B cell (primary cell): ENCODE measurements around the gene TGFBR1. TPM values are rescaled to one million over a fixed set of nuclear protein-coding genes. Genes with fewer than 3 reads are reported as not detected.

Experiments used
- ATAC-seq: fragments of 200-7000 bp; cut with Tn5 transposase; one replicate; pipeline ENCODE4 v1.10.0; 2021; ENCODE audit warnings: low read depth, mild to moderate bottlenecking, moderate number of reproducible peaks, moderate library complexity
- CTCF ChIA-PET: fragments of 350-600 bp; sonication (Branson Sonifier 250); formaldehyde crosslinking; loops from one replicate; lab custom pipeline; 2021; ENCODE audit warnings: antibody characterized with exemption, inconsistent platforms; lab: Charles Lee
- POLR2A ChIA-PET: fragments of 350-600 bp; sonication (Branson Sonifier 250); formaldehyde crosslinking; loops from one replicate; lab custom pipeline; 2021; ENCODE audit warnings: antibody characterized with exemption; lab: Charles Lee
- DNase-seq: peaks from one replicate; pipeline ENCODE4 v3.0.0; 2013
- H2AFZ ChIP-seq: 2 replicates; pipeline ENCODE4 v1.6.1; 2012; ENCODE audit warnings: mild to moderate bottlenecking, low read depth, low read length; ENCODE audit not compliant: insufficient read depth, poor library complexity, severe bottlenecking
- H3K27ac ChIP-seq, 2 donors: 1 replicate in 1 of 2; 2 replicates in 1 of 2; pipeline ENCODE4 v1.5.1; 2012 to 2013; ENCODE audit warnings: low read length in 2 of 2, mild to moderate bottlenecking in 2 of 2, moderate library complexity in 1 of 2
- H3K27me3 ChIP-seq, 4 experiments: fragments of 200-600 bp in 1 of 4; sonication (generic) in 1 of 4; replicated peaks in 1 of 4; 1 replicate in 2 of 4; 2 replicates in 2 of 4; pipeline versions ENCODE4 v1.6.1 to v1.7.0; 2013 to 2016; ENCODE audit warnings: low read length in 3 of 4, mild to moderate bottlenecking in 2 of 4, mixed read lengths in 1 of 4, moderate library complexity in 1 of 4; ENCODE audit not compliant: insufficient read depth in 4 of 4, control insufficient read depth in 3 of 4; ENCODE audit errors: control extremely low read depth in 1 of 4
- H3K36me3 ChIP-seq, 2 experiments: replicated peaks in 1 of 2; 1 replicate in 1 of 2; 2 replicates in 1 of 2; pipeline versions ENCODE4 v1.6.1 to v1.7.1; 2013; ENCODE audit warnings: low read length in 1 of 2; ENCODE audit not compliant: insufficient read depth in 2 of 2, control insufficient read depth in 1 of 2; ENCODE audit errors: control extremely low read depth in 1 of 2, extremely low read depth in 1 of 2
- H3K4me1 ChIP-seq, 2 donors: fragments of 200-600 bp in 1 of 2; sonication (generic) in 1 of 2; 1 replicate in 1 of 2; 2 replicates in 1 of 2; pipeline versions ENCODE4 v1.5.1 to v1.6.1; 2013 to 2017; ENCODE audit warnings: low read length in 2 of 2; ENCODE audit not compliant: control insufficient read depth in 2 of 2, insufficient read depth in 2 of 2
- H3K4me2 ChIP-seq: replicated peaks from 2 replicates; pipeline ENCODE3; 2012; ENCODE audit warnings: mild to moderate bottlenecking, low read depth, low read length; ENCODE audit not compliant: poor library complexity, severe bottlenecking
- H3K4me3 ChIP-seq, 5 experiments: fragments of 200-600 bp in 1 of 5; sonication (generic) in 1 of 5; 1 replicate in 3 of 5; 2 replicates in 2 of 5; pipeline versions ENCODE4 v1.5.1 to v1.7.0; 2011 to 2016; ENCODE audit warnings: low read length in 4 of 5, mild to moderate bottlenecking in 4 of 5, low read depth in 2 of 5, control low read depth in 1 of 5, moderate library complexity in 1 of 5; ENCODE audit not compliant: insufficient read depth in 1 of 5; ENCODE audit errors: control extremely low read depth in 1 of 5, extremely low read depth in 1 of 5
- H3K79me2 ChIP-seq: fragments of 200-600 bp; sonication (generic); one replicate; pipeline ENCODE4 v1.6.0; 2016; ENCODE audit warnings: low read length; ENCODE audit not compliant: control insufficient read depth, insufficient read depth
- H3K9ac ChIP-seq: fragments of 200-600 bp; sonication (generic); 2 replicates; pipeline ENCODE4 v1.6.1; 2017; ENCODE audit warnings: mild to moderate bottlenecking, low read length, moderate library complexity
- H3K9me3 ChIP-seq, 3 donors: one replicate each; pipeline versions ENCODE4 v1.6.1 to v1.7.1; 2013; ENCODE audit warnings: low read length in 2 of 3; ENCODE audit not compliant: control insufficient read depth in 2 of 3, insufficient read depth in 1 of 3; ENCODE audit errors: control extremely low read depth in 1 of 3
- H4K20me1 ChIP-seq: 2 replicates; pipeline ENCODE4 v1.6.0; 2012; ENCODE audit warnings: mild to moderate bottlenecking, low read length; ENCODE audit not compliant: insufficient read depth, control insufficient read depth, poor library complexity, severe bottlenecking
- H3K27ac Mint-ChIP-seq: one replicate; pipeline ENCODE4 v1.8.0; 2021; ENCODE audit warnings: mixed read lengths
- H3K27me3 Mint-ChIP-seq: one replicate; pipeline ENCODE4 v1.8.0; 2021; ENCODE audit warnings: mixed read lengths
- H3K4me1 Mint-ChIP-seq: one replicate; pipeline ENCODE4 v1.8.0; 2021; ENCODE audit warnings: mixed read lengths
- H3K4me3 Mint-ChIP-seq: one replicate; pipeline ENCODE4 v1.8.0; 2021; ENCODE audit warnings: mixed read lengths
- H3K9me3 Mint-ChIP-seq: one replicate; pipeline ENCODE4 v1.8.0; 2022; ENCODE audit warnings: mixed read lengths; ENCODE audit not compliant: insufficient read depth
- EZH2 ChIP-seq: IDR thresholded peaks from 2 replicates; pipeline ENCODE4 v1.6.1; 2012; ENCODE audit warnings: borderline replicate concordance, low read depth, mild to moderate bottlenecking, moderate library complexity, low read length; ENCODE audit not compliant: insufficient read depth, poor library complexity, severe bottlenecking
- WGBS: methylation state at CpG from one replicate; pipeline ENCODE4 v1.1.5; 2013; ENCODE audit warnings: missing lambda C conversion rate; ENCODE audit not compliant: insufficient coverage; 5-methylcytosine and 5-hydroxymethylcytosine counted together
- intact Hi-C: fragments of 100-400 bp; cut with micrococcal nuclease; formaldehyde crosslinking; loops from one replicate; pipeline ENCODE4 v1.10.0; 2022
- polyA plus RNA-seq: library from polyadenylated mRNA; depleted of rRNA; stranded (reverse); fragments of >200 nt; gene quantifications from 2 replicates; pipeline ENCODE4 v1.2.3, GENCODE V29; 2012
- total RNA-seq, 2 donors: library from RNA; stranded (reverse); fragments of 120-200 nt in 1 of 2; gene quantifications; 1 replicate in 1 of 2; 2 replicates in 1 of 2; pipeline versions ENCODE4 v1.2.3 to v1.2.4, GENCODE V29; 2013 to 2022
- TF ChIP-seq, protein P1 (sequence below): fragments of 200-600 bp; IDR thresholded peaks from one replicate; pipeline ENCODE4 v1.8.0; 2022; ENCODE audit warnings: antibody characterized with exemption, mild to moderate bottlenecking

TGFBR1 gene
- total and polyA plus RNA-seq, 2 donors (not counting 1 experiment from before 2014, with no cell fraction given) = 3.0 to 60.7 TPM

DNA sequence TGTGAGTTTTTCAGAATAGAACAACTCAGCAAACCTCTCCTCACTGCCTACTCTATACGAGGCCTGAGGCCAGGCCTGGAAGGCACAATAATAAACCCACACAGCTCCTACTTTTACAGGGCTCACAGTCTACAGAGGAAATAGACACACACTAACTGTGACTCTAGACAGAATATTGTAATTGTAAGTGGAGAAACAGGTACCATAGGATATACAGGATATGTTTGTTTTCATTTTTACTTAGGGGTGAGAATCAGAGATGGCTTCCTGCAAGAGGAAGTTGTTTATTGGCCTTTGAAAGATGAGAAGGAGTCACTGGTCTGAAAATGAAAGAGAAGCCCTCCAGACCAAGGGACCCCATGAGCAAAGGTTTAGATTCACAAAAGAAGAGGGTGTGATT, 35.8 kb upstream of the TGFBR1 start:
- no peaks in the 10 kb centered on the region for H4K20me1 ChIP-seq
- POLR2A ChIA-PET = no interaction called here
- H3K4me1 Mint-ChIP-seq = peaks cover 9% of the 10 kb centered on the region
- peak overlapping the region; percentile 33 for H3K27ac Mint-ChIP-seq
- ATAC-seq (no peak), DNase-seq (no peak)
- no peak overlapping the region for H3K4me3 Mint-ChIP-seq
- no peaks in the 10 kb centered on the region for H3K9me3 ChIP-seq
- H3K27ac ChIP-seq = peak overlapping the region in 1 of 2 donors; percentile 7
- no peaks in the 10 kb centered on the region for H3K27me3 Mint-ChIP-seq
- no peaks in the 10 kb centered on the region for H3K79me2 ChIP-seq
- intact Hi-C loops = no loop called here
- WGBS = no CpG with 5 or more reads among the region's 1 CpG
- H3K9me3 Mint-ChIP-seq = no peaks in the 10 kb centered on the region
- H2AFZ ChIP-seq = peak overlapping the region; percentile 41
- no peak overlapping the region for H3K9ac ChIP-seq
- H3K4me1 ChIP-seq = peaks cover 7% of the 10 kb centered on the region in 2 donors
- H3K36me3 ChIP-seq = no peaks in the 10 kb centered on the region
- no peaks in the 10 kb centered on the region for H3K27me3 ChIP-seq
- TF ChIP-seq EZH2 = no peak
- TF ChIP-seq, protein P1, sequence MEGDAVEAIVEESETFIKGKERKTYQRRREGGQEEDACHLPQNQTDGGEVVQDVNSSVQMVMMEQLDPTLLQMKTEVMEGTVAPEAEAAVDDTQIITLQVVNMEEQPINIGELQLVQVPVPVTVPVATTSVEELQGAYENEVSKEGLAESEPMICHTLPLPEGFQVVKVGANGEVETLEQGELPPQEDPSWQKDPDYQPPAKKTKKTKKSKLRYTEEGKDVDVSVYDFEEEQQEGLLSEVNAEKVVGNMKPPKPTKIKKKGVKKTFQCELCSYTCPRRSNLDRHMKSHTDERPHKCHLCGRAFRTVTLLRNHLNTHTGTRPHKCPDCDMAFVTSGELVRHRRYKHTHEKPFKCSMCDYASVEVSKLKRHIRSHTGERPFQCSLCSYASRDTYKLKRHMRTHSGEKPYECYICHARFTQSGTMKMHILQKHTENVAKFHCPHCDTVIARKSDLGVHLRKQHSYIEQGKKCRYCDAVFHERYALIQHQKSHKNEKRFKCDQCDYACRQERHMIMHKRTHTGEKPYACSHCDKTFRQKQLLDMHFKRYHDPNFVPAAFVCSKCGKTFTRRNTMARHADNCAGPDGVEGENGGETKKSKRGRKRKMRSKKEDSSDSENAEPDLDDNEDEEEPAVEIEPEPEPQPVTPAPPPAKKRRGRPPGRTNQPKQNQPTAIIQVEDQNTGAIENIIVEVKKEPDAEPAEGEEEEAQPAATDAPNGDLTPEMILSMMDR = no peak
- no peak overlapping the region for H3K4me3 ChIP-seq
- H3K4me2 ChIP-seq = no peak overlapping the region
- CTCF ChIA-PET = no interaction called here

DNA sequence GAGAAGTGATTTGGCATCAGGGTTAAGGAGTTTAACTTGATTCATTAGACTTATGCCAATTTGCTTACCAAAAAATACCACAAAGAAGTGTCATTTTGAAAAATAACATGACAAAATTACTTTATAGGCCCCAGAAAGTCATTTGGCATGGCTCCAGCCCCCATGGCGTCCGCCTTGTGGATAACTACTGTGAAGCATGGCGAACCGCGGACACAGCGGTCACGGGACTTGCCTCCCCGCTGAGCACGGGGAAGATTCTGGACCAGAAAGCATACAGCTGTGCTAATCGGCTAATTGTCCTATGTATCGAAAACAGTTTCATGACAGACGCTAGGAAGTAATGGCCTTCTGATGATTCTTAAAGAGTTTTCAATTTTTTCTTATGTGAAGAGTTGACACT, 35.4 kb upstream of the TGFBR1 start:
- Histone ChIP-seq H3K4me2 (no peak overlapping the region), H2AFZ (no peak overlapping the region), H3K4me3 (no peak overlapping the region), H3K79me2 (no peaks in the 10 kb centered on the region), H3K9ac (no peak overlapping the region), H3K27ac (no peak overlapping the region), H3K36me3 (no peaks in the 10 kb centered on the region), H4K20me1 (no peaks in the 10 kb centered on the region), H3K4me1 (peaks cover 7% of the 10 kb centered on the region in 2 donors), H3K9me3 (no peaks in the 10 kb centered on the region), H3K27me3 (no peaks in the 10 kb centered on the region)
- Mint-ChIP-seq H3K4me1 (peaks cover 9% of the 10 kb centered on the region), H3K9me3 (no peaks in the 10 kb centered on the region), H3K27ac (peak overlapping the region; percentile 33), H3K27me3 (no peaks in the 10 kb centered on the region), H3K4me3 (no peak overlapping the region)
- TF ChIP-seq EZH2 = no peak
- TF ChIP-seq, protein P1 = no peak
- POLR2A ChIA-PET = no interaction called here
- no peak for DNase-seq
- intact Hi-C loops = no loop called here
- 96% methylated on average over 11 of the region's 12 CpGs for WGBS
- CTCF ChIA-PET = no interaction called here
- no peak for ATAC-seq
